Measurements from ENCODE around the gene P2RX1. TPM values are rescaled to one million over a fixed set of nuclear protein-coding genes. Genes with fewer than 3 reads are reported as not detected.
A peak's percentile ranks its signal among the peaks of the same experiment; 100 is the strongest.

Gene P2RX1
- total RNA-seq, 1 donor from 2014 or later, result 8.7 TPM

GRCh38 chr17:3959295-3959899 is 43.1 kb upstream of the P2RX1 start:
- H3K36me3 ChIP-seq, result no peaks in the 10 kb centered on the region
- H3K27me3 ChIP-seq (ENCODE audit: low read depth), result peaks cover 16% of the 10 kb centered on the region
- no peak for DNase-seq
- H3K4me3 ChIP-seq, result no peak overlapping the region
- intact Hi-C loops (cut with DNase I), result no loop called here
- peak; percentile 17 to 31 for ATAC-seq
- no peak overlapping the region for H3K27ac ChIP-seq
- no peaks in the 10 kb centered on the region for H3K9me3 ChIP-seq
- TF ChIP-seq CTCF (IDR thresholded peaks at IDR 0.05), result no peak
- peaks cover 63% of the 10 kb centered on the region for H3K4me1 ChIP-seq

- intact Hi-C loops (cut with DNase I), result no loop called here
- no peak for ATAC-seq
These were observed 41.7 kb upstream of the P2RX1 start for GRCh38 chr17:3957735-3958599.

GRCh38 chr17:3956983-3957382 is 40.7 kb upstream of the P2RX1 start:
- no peaks in the 10 kb centered on the region for H3K27me3 ChIP-seq (ENCODE audit: low read depth)
- H3K9me3 ChIP-seq, result no peaks in the 10 kb centered on the region
- intact Hi-C loops (cut with DNase I), result no loop called here
- ATAC-seq, result no peak
- no peak overlapping the region for H3K27ac ChIP-seq
- TF ChIP-seq CTCF (IDR thresholded peaks at IDR 0.05), result no peak
- H3K4me1 ChIP-seq, result peaks cover 46% of the 10 kb centered on the region
- DNase-seq, result no peak
- H3K36me3 ChIP-seq, result no peaks in the 10 kb centered on the region
- H3K4me3 ChIP-seq, result no peak overlapping the region

More at GRCh38 chr17:3957735-3958599, 41.7 kb upstream of the P2RX1 start:
- Histone ChIP-seq H3K36me3 (no peaks in the 10 kb centered on the region), H3K27ac (no peak overlapping the region), H3K4me3 (no peak overlapping the region), H3K4me1 (peaks cover 56% of the 10 kb centered on the region), H3K9me3 (no peaks in the 10 kb centered on the region), H3K27me3 (ENCODE audit: low read depth) (peaks cover 7% of the 10 kb centered on the region)
- DNase-seq, result no peak
- TF ChIP-seq CTCF (IDR thresholded peaks at IDR 0.05), result no peak

GRCh38 chr17:3956327-3956957 is 40.2 kb upstream of the P2RX1 start:
- Histone ChIP-seq H3K27ac (no peak overlapping the region), H3K36me3 (no peaks in the 10 kb centered on the region), H3K4me1 (peaks cover 41% of the 10 kb centered on the region), H3K27me3 (ENCODE audit: low read depth) (no peaks in the 10 kb centered on the region), H3K4me3 (no peak overlapping the region), H3K9me3 (no peaks in the 10 kb centered on the region)
- intact Hi-C loops (cut with DNase I), result no loop called here
- no peak for DNase-seq
- ATAC-seq, result no peak
- TF ChIP-seq CTCF (IDR thresholded peaks at IDR 0.05), result no peak

GRCh38 chr17:3955673-3955988 is 39.4 kb upstream of the P2RX1 start:
- no peaks in the 10 kb centered on the region for H3K9me3 ChIP-seq
- H3K4me3 ChIP-seq, result no peak overlapping the region
- H3K36me3 ChIP-seq, result peaks cover 6% of the 10 kb centered on the region
- DNase-seq (no peak), ATAC-seq (no peak)
- no peak for TF ChIP-seq CTCF (IDR thresholded peaks at IDR 0.05)
- intact Hi-C loops (cut with DNase I), result no loop called here
- peaks cover 34% of the 10 kb centered on the region for H3K4me1 ChIP-seq
- no peaks in the 10 kb centered on the region for H3K27me3 ChIP-seq (ENCODE audit: low read depth)
- no peak overlapping the region for H3K27ac ChIP-seq

Measured in lower lobe of right lung (tissue), 2 donors.